SHP77 treated with DMSO at 0.1 percent for 48 hours (cell line): ENCODE data around the gene SMCO3.
"Not testable (repeated sequence)": the region's sequence is repeated elsewhere in the genome, so short reads cannot be mapped to it uniquely, and the experiment has no call there.

Experiments used
- DNase-seq: peaks from one replicate; lab custom pipeline; 2025; lab: John Stamatoyannopoulos, UW

SMCO3 gene

DNA sequence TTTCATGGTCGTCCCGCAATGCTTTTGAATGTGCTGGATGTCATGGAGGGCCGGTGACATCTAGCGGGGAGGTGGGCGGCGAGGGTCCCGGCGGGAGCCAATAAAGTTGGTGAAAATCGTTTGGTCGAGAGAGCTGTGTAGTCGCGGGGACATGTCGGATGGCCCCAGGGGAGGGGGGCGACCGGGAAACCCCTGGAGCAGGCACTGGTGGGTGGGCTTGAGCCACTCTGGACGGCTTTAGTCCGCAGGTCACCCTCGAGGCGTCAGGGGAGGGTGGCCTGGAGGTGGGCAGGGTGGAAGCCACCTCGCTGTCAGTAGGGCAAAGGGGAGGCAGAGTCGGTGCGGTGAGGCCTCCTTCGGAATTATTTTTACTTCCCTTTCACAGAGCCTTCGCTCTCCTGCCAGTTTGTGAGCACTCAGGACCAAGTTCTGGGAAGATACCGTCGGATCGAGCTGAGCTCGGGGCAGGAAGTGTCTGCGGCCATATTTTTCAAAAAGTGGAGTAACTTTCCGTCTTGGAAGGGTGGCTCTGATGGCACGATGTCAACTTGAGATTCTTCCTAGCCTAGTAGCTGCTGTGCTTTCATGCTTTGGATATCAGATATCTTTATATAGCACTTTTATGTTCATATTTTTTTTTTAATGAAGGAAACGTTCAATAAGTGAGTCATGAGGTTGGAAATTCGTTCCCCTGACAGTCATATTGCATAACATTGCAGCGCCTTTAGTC is 38.9 kb downstream of the SMCO3 start:
- DNase-seq, result no peak

DNA sequence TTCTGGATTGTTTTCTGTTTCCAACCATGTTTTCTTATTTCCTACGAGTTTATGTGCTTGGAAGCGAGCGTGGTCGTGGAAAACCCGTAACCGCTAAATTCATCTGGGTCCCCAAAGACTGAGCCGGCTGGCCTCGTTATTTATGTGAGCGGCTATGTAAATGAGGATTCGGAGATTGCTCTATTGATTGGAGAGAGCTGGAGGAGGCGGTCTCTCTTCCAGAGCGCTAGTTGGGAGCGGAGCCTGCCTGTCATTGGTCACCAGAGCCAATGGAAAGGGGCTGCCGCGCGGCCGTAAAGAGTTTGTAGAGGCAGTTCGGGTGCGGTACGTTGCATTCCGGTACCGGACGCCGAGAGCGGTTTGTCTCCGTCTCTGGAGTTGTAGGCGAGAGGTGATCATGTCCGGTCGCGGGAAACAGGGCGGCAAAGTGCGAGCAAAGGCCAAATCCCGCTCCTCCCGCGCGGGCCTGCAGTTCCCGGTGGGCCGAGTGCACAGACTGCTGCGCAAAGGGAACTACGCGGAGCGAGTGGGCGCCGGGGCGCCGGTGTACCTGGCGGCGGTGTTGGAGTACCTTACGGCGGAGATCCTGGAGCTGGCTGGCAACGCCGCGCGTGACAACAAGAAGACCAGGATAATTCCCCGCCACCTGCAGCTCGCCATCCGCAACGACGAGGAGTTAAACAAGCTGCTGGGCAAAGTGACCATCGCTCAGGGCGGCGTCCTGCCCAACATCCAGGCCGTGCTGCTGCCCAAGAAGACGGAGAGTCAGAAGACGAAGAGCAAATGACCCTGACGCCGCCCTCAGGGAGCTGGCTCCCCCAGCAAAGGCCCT is 39.7 kb downstream of the SMCO3 start:
- DNase-seq, result no peak

DNA sequence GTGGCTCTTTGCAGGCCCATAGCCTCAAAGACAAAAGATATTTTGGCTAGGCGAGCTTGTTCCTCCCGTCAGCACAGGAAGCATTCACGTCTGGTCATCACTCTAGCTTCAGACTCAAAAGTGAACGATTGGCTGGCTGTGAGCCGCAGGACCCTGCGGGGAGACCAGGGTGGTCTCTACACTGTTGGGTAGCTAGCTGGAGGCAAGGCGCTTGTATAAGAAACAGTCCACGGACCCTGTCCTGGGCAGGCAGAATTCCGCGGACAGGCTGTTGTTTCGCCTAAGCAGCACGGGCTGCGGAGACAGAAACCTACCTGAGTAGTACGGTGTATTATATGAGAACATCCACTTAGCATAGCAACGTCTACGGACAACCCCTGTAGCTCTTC is 40.3 kb downstream of the SMCO3 start:
- no peak for DNase-seq

- DNase-seq, result no peak
These were observed 41.0 kb downstream of the SMCO3 start for GRCh38 chr12:14772946-14773345.

DNA sequence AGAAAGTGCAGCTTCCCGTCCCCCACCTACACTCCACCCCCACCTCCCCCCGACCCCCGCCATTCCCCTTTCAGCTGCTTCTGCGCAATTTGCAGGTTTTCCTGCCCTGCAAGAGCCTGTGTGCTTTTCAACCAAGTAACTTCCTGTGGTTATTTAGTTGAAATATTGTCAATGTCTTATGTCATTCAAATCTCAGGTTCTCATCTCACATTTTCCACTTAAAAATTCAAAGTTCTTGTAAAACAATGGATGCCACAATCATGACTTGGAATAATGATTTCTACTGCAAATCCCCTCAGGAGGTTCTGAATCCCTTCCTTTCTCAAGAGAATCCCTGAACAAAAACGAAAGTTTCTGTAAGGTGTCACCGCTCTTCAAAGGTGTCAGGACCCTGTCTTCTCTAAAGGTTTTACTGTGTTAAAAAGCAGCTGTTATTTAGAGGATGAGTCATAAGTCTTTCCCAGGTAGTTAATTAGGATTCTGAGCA is 42.3 kb downstream of the SMCO3 start:
- no peak for DNase-seq

DNA sequence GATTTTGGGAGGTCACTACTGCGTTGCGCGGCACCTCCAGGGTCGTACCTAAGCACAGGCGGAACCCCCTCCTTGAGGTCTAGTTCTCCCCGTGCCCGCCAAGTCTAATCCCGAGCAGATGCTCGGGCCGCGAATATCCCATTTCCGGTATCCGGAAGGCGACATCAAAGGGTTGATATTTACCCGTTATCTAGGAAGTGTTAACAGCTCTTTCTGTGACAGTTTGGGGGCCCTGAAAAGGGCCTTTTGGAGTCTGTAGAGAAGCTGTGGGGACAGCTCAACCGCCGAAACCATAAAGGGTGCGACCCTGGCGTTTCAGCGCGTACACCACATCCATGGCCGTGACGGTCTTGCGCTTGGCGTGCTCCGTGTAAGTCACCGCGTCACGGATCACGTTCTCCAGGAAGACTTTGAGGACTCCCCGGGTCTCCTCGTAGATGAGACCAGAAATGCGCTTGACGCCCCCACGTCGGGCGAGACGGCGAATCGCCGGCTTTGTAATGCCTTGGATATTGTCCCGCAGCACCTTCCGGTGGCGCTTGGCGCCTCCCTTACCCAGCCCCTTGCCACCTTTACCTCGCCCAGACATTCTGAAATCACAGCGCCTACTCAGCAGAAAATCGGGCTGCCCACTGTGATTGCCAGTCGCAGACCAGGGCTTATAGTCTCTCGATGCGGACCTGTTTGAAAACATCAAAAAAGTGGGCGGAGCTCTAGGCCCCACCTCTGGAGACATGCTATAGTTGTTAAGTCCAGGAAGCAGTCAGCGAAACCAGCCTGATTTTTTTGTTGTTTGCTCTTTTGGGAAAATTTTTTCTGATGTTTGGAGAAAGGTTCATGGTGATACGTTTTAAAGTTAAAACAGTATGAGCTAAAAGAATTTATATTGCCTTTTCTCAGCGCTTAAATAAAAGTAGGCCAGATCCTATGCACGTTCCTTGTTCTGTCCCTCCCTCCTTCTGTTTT is 43.2 kb downstream of the SMCO3 start:
- peak; percentile 34 for DNase-seq

DNA sequence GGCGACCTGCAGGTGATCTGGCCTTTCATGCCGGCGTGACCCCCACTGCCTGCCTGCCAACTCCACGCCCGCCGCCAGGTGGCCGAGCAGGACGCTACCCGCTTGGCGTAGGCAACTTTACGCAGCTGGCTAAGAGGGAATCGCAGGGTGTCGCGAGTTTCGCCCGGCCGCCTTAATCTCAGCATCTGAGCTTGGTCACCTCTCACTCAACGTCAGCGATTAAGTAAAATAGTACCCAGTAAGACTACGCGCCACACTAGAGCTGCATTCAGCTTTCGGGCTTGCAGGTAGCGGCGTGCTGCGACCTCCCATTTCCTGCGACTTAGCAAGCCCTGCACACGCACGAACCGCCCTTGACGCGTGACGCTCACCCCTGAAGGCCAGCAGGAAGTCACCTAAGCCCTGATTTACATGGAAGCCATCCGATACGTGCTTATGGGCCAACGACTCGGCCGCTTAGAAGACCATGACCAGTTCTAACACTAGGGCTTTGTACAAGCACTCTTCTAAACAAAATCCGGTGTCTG is 44.0 kb downstream of the SMCO3 start:
- DNase-seq, result peak; percentile 28

DNA sequence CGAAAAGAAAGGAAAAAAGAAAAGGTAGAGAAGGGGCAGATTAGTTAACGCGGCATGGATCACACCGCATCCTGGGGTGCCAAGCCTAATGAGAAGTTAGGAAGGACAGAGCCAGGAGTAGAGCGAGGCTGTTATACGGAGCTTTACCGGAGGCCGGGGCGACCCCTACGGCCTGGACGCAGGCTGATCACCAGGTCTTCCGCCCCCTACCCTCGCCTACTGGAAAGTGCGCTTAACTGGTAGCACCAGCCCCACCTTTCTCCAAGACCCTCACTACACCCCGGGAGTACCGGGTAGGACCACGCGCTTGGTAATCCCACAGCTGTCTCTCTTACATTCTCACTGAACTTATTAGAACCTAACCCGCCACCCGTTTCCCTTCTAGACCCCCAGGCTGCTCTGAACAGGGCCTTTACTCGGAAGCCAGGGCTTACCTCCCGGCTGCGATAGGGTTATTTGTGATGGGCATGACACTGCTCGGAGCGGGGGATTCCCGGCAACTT is 44.5 kb downstream of the SMCO3 start:
- no peak for DNase-seq

GRCh38 chr12:14768823-14769405 is 45.1 kb downstream of the SMCO3 start:
- DNase-seq, result no peak

DNA sequence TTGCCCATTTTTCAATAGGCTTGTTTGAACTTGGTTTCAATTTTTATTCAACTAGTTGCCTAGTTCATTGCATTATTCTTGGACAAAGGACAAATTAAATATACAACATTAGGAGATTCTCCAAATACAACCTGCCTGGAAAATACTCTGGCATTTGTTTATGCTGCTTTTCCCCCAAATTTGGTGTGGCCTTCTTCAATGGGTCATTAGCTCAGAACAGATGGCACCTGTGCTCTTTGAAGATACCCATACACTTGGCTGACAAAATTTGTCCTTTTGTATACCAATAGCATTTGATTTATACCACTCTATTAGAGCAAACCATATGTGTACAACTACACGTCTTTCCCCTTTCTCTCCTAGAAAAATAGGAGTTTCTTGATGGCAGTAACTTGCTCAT is 46.4 kb downstream of the SMCO3 start:
- no peak for DNase-seq

GRCh38 chr12:14766649-14767215 is 47.2 kb downstream of the SMCO3 start:
- no peak for DNase-seq

DNA sequence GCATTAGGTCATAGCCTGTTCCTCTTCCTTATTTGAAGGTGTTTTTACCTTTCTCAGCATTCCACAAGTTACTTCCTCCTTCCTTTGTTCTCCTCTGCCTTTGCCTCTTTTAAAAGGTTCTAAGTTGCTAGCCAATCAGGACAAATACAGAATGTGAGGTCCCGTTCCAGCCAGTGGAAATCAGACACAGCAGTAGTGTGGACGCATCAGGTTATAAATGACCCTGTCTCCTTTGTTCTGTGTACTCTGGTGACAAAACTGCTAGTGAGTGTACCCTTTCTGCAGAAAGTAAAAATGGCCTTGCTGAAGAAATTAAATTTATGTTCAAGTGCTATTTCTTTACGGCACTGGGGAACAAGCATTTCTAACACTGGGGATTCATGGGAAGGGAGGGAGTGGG is 48.0 kb downstream of the SMCO3 start:
- not testable (repeated sequence) for DNase-seq

DNA sequence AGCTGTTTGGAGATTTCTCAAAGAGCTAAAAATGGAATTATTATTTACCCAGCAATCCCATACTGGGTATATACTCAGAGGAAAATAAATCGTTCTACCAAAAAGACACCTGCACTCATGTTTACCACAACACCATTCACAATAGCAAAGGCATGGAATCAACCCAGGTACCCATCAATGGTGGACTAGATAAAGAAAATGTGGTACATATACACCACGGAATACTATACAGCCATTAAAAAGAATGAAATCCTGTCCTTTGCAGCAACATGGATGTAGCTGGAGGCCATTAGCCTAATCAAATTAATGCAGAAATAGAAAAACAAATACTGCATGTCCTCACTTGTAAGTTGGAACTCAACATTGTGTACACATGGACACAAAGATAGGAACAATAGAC is 48.6 kb downstream of the SMCO3 start:
- no peak for DNase-seq

- DNase-seq, result not testable (repeated sequence)
These were observed 54.2 kb downstream of the SMCO3 start for GRCh38 chr12:14759711-14760280.

- DNase-seq, result no peak
These were observed 57.4 kb downstream of the SMCO3 start for GRCh38 chr12:14756334-14757143.
